ENCODE measurements around the gene FADS2. TPM values are rescaled to one million over a fixed set of nuclear protein-coding genes. Genes with fewer than 3 reads are reported as not detected.

The FADS2 gene
- total and polyA plus RNA-seq, 2 experiments from 2014 or later, result 124 to 392 TPM

DNA sequence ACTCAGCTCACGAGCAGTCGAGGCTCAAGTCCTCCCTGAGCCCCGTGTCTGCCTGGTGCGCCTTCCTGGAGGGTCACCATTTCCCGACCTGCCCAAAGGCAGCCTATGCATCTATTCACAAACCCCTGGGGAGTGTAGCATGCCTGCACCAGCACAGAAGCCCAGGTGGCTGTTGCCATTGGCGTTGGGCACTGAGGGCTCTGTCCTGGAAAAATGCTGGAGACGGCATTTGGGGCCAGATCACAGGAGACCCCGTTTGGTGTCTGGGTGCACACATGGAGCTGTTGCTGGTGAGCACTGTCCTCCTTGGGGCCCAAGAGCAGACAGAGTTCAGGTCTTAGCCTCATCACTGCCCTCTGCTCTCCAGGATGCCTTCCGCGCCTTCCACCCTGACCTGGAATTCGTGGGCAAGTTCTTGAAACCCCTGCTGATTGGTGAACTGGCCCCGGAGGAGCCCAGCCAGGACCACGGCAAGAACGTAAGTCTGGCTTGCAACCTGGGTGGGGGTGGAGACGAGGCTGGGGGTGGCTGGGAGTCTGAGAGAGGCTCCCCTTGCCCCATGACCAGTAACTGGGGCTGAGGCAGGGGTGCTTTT is 9.4 kb downstream of the FADS2 start:
- DNase-seq (ENCODE audit: low spot score) (no peak), ATAC-seq (no peak)
- Mint-ChIP-seq H3K9me3 (no peaks in the 10 kb centered on the region), H3K27ac (no peak overlapping the region; the same call in 1 of the 2 replicates), H3K4me3 (no peak overlapping the region), H3K4me1 (peaks cover 39% of the 10 kb centered on the region), H3K27me3 (ENCODE audit: insufficient read depth, low read depth, poor library complexity) (peaks cover 16% of the 10 kb centered on the region), H3K36me3 (ENCODE audit: low read depth) (peaks cover 69% of the 10 kb centered on the region)
- Histone ChIP-seq H3K36me3 (ENCODE audit: insufficient read depth) (peaks cover 43% of the 10 kb centered on the region), H3K27me3 (ENCODE audit: insufficient read depth) (no peaks in the 10 kb centered on the region), H3K4me3 (no peak overlapping the region), H4K20me1 (replicated peaks; ENCODE audit: insufficient read depth) (peaks cover 48% of the 10 kb centered on the region), H3K79me2 (replicated peaks; ENCODE audit: insufficient read depth) (peaks cover 67% of the 10 kb centered on the region), H3K4me1 (ENCODE audit: insufficient read depth) (peaks cover 34% of the 10 kb centered on the region), H3K4me2 (no peak overlapping the region), H2AFZ (no peak overlapping the region), H3K27ac (ENCODE audit: low read depth) (peak overlapping the region; percentile 45; the same call in 1 of the 2 replicates), H3K9me2 (ENCODE audit: insufficient read depth) (no peaks in the 10 kb centered on the region), H3F3A (replicated peaks; ENCODE audit: low read depth) (peaks cover 33% of the 10 kb centered on the region)
- TF ChIP-seq, protein P1, sequence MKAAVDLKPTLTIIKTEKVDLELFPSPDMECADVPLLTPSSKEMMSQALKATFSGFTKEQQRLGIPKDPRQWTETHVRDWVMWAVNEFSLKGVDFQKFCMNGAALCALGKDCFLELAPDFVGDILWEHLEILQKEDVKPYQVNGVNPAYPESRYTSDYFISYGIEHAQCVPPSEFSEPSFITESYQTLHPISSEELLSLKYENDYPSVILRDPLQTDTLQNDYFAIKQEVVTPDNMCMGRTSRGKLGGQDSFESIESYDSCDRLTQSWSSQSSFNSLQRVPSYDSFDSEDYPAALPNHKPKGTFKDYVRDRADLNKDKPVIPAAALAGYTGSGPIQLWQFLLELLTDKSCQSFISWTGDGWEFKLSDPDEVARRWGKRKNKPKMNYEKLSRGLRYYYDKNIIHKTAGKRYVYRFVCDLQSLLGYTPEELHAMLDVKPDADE (IDR thresholded peaks at IDR 0.05), result no peak
- TF ChIP-seq, protein P2, sequence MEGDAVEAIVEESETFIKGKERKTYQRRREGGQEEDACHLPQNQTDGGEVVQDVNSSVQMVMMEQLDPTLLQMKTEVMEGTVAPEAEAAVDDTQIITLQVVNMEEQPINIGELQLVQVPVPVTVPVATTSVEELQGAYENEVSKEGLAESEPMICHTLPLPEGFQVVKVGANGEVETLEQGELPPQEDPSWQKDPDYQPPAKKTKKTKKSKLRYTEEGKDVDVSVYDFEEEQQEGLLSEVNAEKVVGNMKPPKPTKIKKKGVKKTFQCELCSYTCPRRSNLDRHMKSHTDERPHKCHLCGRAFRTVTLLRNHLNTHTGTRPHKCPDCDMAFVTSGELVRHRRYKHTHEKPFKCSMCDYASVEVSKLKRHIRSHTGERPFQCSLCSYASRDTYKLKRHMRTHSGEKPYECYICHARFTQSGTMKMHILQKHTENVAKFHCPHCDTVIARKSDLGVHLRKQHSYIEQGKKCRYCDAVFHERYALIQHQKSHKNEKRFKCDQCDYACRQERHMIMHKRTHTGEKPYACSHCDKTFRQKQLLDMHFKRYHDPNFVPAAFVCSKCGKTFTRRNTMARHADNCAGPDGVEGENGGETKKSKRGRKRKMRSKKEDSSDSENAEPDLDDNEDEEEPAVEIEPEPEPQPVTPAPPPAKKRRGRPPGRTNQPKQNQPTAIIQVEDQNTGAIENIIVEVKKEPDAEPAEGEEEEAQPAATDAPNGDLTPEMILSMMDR (conservative IDR thresholded peaks at IDR 0.05; ENCODE audit: low read depth in 2 of 2), result no peak
- TF ChIP-seq JUNB (IDR thresholded peaks at IDR 0.05; ENCODE audit: unreplicated experiment) (no peak), EZH2 (IDR thresholded peaks at IDR 0.05; ENCODE audit: low read depth, unreplicated experiment) (no peak), STAT1 (IDR thresholded peaks at IDR 0.05; ENCODE audit: unreplicated experiment) (no peak)

DNA sequence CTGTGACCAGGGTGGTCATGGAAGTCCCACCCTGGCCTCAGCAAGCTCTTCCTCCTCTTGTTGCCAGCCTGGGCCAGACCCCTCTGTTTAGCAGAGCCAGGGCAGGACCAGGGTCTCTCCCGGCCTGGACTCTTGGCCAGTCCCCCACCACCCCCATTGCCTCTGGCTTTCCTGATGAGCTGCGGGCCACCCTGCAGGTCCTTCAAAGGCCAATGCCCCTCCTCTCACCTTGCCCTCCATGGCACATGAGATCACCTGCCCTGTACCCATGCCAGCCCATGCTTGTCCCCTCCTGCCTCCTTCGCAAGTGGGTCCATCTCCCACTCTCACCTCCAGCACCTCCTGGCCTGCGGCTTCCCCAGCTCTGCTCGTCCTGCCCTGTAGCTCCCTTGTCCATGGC is 10.4 kb downstream of the FADS2 start:
- DNase-seq (ENCODE audit: low spot score) (no peak), ATAC-seq (no peak)
- Histone ChIP-seq H3K27ac (ENCODE audit: low read depth) (no peak overlapping the region), H4K20me1 (replicated peaks; ENCODE audit: insufficient read depth) (peaks cover 48% of the 10 kb centered on the region), H3K4me2 (no peak overlapping the region), H3K36me3 (ENCODE audit: insufficient read depth) (peaks cover 50% of the 10 kb centered on the region), H3K4me1 (ENCODE audit: insufficient read depth) (peaks cover 24% of the 10 kb centered on the region), H3K79me2 (replicated peaks; ENCODE audit: insufficient read depth) (peaks cover 63% of the 10 kb centered on the region), H3K9me2 (ENCODE audit: insufficient read depth) (no peaks in the 10 kb centered on the region), H3K27me3 (ENCODE audit: insufficient read depth) (no peaks in the 10 kb centered on the region), H3K4me3 (no peak overlapping the region), H2AFZ (no peak overlapping the region), H3F3A (replicated peaks; ENCODE audit: low read depth) (peaks cover 30% of the 10 kb centered on the region)
- H3K36me3 Mint-ChIP-seq (ENCODE audit: low read depth), result peaks cover 76% of the 10 kb centered on the region
- H3K4me3 Mint-ChIP-seq, result no peak overlapping the region
- H3K27ac Mint-ChIP-seq, result no peak overlapping the region; the same call in 1 of the 2 replicates
- no peaks in the 10 kb centered on the region for H3K9me3 Mint-ChIP-seq
- no peak for TF ChIP-seq ZNF331 (CRISPR knock-in tag; IDR thresholded peaks at IDR 0.05; ENCODE audit: low read depth)
- TF ChIP-seq NANOG (IDR thresholded peaks at IDR 0.05; ENCODE audit: borderline replicate concordance), result no peak
- peaks cover 12% of the 10 kb centered on the region for H3K27me3 Mint-ChIP-seq (ENCODE audit: insufficient read depth, low read depth, poor library complexity)
- peaks cover 29% of the 10 kb centered on the region for H3K4me1 Mint-ChIP-seq

DNA sequence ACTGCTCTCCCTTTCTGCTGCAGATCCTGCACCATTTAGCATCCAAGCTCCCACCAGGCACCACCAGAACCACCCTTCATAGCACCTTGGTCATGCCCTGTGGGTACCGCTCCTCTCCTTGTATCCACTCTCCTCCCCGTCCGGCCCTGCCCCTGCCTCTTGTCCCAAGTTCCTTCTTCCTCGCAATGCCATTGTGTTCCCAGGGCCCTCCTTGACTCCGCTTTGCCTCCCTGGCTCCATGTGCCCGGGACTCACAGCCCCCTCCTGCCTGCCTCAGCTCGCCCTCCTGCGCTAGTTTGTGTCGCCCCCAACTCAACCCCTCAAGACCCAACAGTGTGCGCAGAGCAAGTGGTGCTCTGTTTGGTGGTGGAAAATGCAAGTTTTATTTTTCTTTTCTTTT is 10.8 kb downstream of the FADS2 start:
- Histone ChIP-seq H3K4me1 (ENCODE audit: insufficient read depth) (peaks cover 20% of the 10 kb centered on the region), H3F3A (replicated peaks; ENCODE audit: low read depth) (peaks cover 30% of the 10 kb centered on the region), H3K4me2 (no peak overlapping the region), H3K79me2 (replicated peaks; ENCODE audit: insufficient read depth) (peaks cover 59% of the 10 kb centered on the region), H3K9me2 (ENCODE audit: insufficient read depth) (no peaks in the 10 kb centered on the region), H4K20me1 (replicated peaks; ENCODE audit: insufficient read depth) (peaks cover 47% of the 10 kb centered on the region), H2AFZ (no peak overlapping the region), H3K27ac (ENCODE audit: low read depth) (no peak overlapping the region), H3K27me3 (ENCODE audit: insufficient read depth) (no peaks in the 10 kb centered on the region), H3K36me3 (ENCODE audit: insufficient read depth) (peaks cover 54% of the 10 kb centered on the region), H3K4me3 (no peak overlapping the region)
- no peak for DNase-seq (ENCODE audit: low spot score)
- Mint-ChIP-seq H3K36me3 (ENCODE audit: low read depth) (peaks cover 80% of the 10 kb centered on the region), H3K9me3 (no peaks in the 10 kb centered on the region), H3K4me1 (peaks cover 25% of the 10 kb centered on the region), H3K27ac (no peak overlapping the region; the same call in 1 of the 2 replicates), H3K4me3 (no peak overlapping the region), H3K27me3 (ENCODE audit: insufficient read depth, low read depth, poor library complexity) (peaks cover 12% of the 10 kb centered on the region)
- ATAC-seq, result no peak
- TF ChIP-seq POLR2AphosphoS5 (IDR thresholded peaks at IDR 0.05; ENCODE audit: low read depth) (no peak), JUNB (IDR thresholded peaks at IDR 0.05; ENCODE audit: unreplicated experiment) (no peak), NANOG (IDR thresholded peaks at IDR 0.05; ENCODE audit: borderline replicate concordance) (no peak), ZNF114 (CRISPR knock-in tag; IDR thresholded peaks at IDR 0.05) (no peak)
- TF ChIP-seq, protein P2 (conservative IDR thresholded peaks at IDR 0.05; ENCODE audit: low read depth in 2 of 2), result no peak
- TF ChIP-seq, protein P3, sequence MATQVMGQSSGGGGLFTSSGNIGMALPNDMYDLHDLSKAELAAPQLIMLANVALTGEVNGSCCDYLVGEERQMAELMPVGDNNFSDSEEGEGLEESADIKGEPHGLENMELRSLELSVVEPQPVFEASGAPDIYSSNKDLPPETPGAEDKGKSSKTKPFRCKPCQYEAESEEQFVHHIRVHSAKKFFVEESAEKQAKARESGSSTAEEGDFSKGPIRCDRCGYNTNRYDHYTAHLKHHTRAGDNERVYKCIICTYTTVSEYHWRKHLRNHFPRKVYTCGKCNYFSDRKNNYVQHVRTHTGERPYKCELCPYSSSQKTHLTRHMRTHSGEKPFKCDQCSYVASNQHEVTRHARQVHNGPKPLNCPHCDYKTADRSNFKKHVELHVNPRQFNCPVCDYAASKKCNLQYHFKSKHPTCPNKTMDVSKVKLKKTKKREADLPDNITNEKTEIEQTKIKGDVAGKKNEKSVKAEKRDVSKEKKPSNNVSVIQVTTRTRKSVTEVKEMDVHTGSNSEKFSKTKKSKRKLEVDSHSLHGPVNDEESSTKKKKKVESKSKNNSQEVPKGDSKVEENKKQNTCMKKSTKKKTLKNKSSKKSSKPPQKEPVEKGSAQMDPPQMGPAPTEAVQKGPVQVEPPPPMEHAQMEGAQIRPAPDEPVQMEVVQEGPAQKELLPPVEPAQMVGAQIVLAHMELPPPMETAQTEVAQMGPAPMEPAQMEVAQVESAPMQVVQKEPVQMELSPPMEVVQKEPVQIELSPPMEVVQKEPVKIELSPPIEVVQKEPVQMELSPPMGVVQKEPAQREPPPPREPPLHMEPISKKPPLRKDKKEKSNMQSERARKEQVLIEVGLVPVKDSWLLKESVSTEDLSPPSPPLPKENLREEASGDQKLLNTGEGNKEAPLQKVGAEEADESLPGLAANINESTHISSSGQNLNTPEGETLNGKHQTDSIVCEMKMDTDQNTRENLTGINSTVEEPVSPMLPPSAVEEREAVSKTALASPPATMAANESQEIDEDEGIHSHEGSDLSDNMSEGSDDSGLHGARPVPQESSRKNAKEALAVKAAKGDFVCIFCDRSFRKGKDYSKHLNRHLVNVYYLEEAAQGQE (IDR thresholded peaks at IDR 0.05; ENCODE audit: unreplicated experiment), result no peak
